RCC 7860 (cell line): ENCODE data around the gene MMRN2.

ENCODE experiments used
- DNase-seq: peaks from one replicate; pipeline ENCODE4 v3.0.0-alpha.2; 2015; ENCODE audit warnings: low spot score
- FAIRE-seq: peaks from 2 replicates; lab custom pipeline; 2012; peaks lifted over from hg19 to GRCh38; lab: Jason Lieb, UNC

Gene MMRN2

GRCh38 chr10:86970162-86970981 is 13.0 kb upstream of the MMRN2 start:
- DNase-seq (peak; percentile 56), FAIRE-seq (peak; percentile 7)

- DNase-seq (no peak), FAIRE-seq (no peak)
Observed at GRCh38 chr10:86969421-86970041, 12.1 kb upstream of the MMRN2 start.

GRCh38 chr10:86968994-86969355 is 11.6 kb upstream of the MMRN2 start:
- DNase-seq (no peak), FAIRE-seq (no peak)

- FAIRE-seq (no peak), DNase-seq (no peak)
Observed at GRCh38 chr10:86968271-86968993, 11.0 kb upstream of the MMRN2 start, which contains the start of gene ADIRF. ADIRF (plus strand) TSS chr10:86968482; CDS start chr10:86968545, 63 bp downstream.

- FAIRE-seq, result no peak
- no peak for DNase-seq
Observed at GRCh38 chr10:86967481-86967941, 10.1 kb upstream of the MMRN2 start.

- no peak for FAIRE-seq
Observed at GRCh38 chr10:86965986-86966654, 8.7 kb upstream of the MMRN2 start.

GRCh38 chr10:86964847-86965190 is 7.4 kb upstream of the MMRN2 start:
- no peak for DNase-seq
- FAIRE-seq, result no peak

More at GRCh38 chr10:86965986-86966654, 8.7 kb upstream of the MMRN2 start:
- DNase-seq, result no peak

- no peak for DNase-seq
- no peak for FAIRE-seq
Observed at GRCh38 chr10:86964061-86964846, 6.8 kb upstream of the MMRN2 start.

- FAIRE-seq, result no peak
- no peak for DNase-seq
Observed at GRCh38 chr10:86963341-86963919, 6.0 kb upstream of the MMRN2 start.

GRCh38 chr10:86962981-86963310 is 5.5 kb upstream of the MMRN2 start:
- FAIRE-seq, result no peak
- no peak for DNase-seq

GRCh38 chr10:86962136-86962980 is 4.9 kb upstream of the MMRN2 start:
- no peak for DNase-seq
- FAIRE-seq, result no peak

- DNase-seq, result peak; percentile 60
- no peak for FAIRE-seq
Observed at GRCh38 chr10:86961481-86962091, 4.2 kb upstream of the MMRN2 start.

GRCh38 chr10:86960863-86961434 is 3.5 kb upstream of the MMRN2 start:
- no peak for DNase-seq
- no peak for FAIRE-seq

- no peak for FAIRE-seq
Observed at GRCh38 chr10:86960003-86960862, 2.8 kb upstream of the MMRN2 start.

GRCh38 chr10:86959737-86960002 is 2.3 kb upstream of the MMRN2 start:
- FAIRE-seq, result no peak
- DNase-seq, result no peak

More at GRCh38 chr10:86960003-86960862, 2.8 kb upstream of the MMRN2 start:
- no peak for DNase-seq

- peak; percentile 79 for DNase-seq
- FAIRE-seq, result peak; percentile 55
Observed at GRCh38 chr10:86958901-86959736, 1.7 kb upstream of the MMRN2 start.
